Umbilical cord (tissue), 2 donors: Measurements from ENCODE around the gene FCRL6. TPM values are rescaled to one million over a fixed set of nuclear protein-coding genes. Genes with fewer than 3 reads are reported as not detected.

Source experiments
- DNase-seq: peaks from one replicate; pipeline ENCODE4 v3.0.0-alpha.2; 2015; ENCODE audit warnings: low spot score
- total RNA-seq: library from RNA; depleted of rRNA; stranded (reverse); fragments of >200 nt; gene quantifications from one replicate; pipeline ENCODE4 v1.2.3, GENCODE V29; 2014; ENCODE audit warnings: low replicate concordance; ENCODE audit not compliant: insufficient read depth

Gene FCRL6
- total RNA-seq, 1 donor from 2014 or later = 14.7 TPM

DNA sequence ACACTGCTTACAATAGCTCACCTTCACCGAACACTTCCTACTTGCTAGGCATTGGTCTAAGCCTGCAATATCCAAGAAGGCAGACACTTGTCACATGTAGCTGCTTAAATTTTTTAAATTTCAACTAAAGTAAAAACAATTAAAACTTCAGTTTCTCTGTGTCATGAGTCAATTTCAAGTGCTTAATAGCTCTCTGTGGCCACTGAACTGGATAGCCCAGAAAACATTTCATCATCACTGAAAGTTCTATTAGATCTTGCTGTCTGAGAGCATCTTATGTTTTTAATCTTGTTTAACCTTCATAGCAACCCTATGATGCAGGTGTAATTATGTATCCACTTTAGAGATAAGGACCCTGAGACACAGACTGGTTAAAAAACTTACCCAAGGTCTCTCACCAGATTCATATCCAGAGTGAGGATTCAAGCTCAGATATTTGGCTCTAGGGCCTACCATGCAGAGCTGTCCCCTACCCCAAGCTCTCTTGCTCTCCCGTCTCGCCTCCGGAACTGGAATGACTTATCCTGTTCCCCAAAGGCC lies 2.6 kb upstream of the FCRL6 start:
- DNase-seq = no peak

DNA sequence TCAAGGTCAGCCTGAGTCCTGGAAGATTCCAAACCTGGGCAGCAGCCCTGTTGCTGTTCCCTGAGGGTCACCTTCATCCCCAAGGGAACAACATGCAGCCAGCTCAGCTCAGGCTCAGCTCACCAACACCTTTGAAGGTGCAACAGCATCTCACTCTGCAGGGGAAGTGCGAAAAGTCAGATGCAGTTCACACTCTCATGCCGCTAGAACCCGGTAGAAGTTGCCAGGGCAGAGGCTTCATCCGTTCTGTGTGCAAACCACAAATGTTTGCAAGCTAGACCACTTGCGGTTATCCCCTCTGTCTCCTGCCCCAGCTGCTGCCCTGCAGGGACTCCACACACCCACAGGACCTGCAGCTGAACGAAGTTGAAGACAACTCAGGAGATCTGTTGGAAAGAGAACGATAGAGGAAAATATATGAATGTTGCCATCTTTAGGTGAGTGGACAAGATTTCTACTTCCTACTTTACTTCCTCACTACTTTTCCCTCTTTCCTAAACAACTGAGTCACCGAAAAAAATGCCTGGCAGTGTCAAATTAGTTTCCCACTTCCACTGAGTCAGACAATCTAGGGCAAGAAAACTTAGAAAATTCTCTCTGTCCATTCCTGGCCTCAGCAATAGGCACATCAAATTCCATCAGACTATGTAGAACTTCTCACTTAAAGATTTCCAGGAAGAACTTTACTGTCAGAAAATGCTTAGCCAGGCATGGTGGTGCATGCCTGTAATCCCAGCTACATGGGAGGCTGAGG lies 1.8 kb upstream of the FCRL6 start:
- no peak for DNase-seq

GRCh38 chr1:159803956-159804689 lies 2.0 kb downstream of the FCRL6 start:
- DNase-seq = no peak

DNA sequence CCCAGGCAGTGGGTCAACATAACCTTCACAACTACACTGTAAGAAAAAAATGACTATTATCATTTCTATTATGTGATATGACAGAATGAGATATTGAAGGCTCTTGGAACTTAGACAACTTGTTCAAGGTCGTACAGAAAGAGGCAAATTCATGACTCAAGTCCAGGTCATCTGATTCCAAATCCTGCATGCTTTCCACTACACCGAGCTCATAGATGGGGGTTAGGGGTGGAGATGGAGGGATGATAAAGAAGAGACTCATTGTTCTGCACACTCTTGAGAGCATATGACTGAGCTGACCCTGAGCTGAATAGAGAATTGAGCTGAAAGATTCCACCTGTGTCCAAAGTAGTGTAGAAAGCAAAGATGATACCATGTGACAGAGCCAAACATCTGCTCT lies 2.8 kb downstream of the FCRL6 start:
- no peak for DNase-seq

DNA sequence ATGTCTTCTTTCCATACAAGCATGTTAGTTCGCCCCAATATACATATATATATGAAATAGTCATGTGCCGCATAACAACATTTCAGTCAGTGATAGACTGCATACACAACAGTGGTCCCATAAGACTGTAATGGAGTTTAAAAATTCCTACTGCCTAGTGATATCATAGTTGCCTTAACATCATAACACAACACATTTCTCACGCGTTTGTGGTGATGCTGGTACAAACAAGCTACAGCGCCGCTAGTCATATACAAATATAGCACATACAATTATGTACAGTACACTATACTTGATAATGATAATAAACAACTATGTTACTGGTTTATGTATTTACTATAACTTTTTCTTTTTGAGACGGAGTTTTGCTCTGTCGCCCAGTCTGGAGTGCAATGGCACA lies 13.8 kb downstream of the FCRL6 start:
- DNase-seq = no peak

- no peak for DNase-seq
Measured at GRCh38 chr1:159817276-159818041, 15.3 kb downstream of the FCRL6 start.

DNA sequence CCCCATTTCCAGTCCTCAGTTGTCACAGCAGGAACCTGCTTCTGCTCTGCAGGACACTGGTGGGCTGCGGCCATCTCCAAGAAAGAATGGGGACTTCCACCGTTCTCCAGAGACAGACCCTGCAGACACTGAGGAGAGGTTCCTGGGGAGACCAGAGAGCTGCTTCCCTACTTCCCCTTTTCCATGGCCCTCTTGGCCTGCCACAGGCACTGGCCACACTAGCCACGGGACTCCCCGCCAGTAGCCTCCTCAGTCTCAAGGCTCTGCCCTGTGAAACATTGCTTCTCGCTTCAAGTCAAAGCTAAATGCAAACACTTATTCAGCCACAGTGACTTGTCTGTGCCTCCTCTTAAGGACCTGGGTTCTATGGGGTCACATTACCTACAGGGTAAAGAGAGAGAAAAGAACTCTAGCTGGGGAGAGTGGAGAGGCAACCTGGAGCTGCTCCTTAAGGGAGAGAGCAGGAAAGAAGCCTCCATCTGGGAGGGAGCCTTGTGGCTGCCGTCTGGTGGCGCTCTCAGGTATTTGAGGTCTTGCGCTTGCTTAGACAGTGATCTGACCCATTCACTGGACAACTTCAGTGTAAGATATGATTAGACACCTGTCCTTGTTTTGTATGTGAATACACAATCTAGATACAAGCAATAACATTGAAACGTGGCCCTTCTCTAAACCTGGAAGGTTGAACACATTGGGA lies 19.2 kb downstream of the FCRL6 start:
- DNase-seq = peak; percentile 56

DNA sequence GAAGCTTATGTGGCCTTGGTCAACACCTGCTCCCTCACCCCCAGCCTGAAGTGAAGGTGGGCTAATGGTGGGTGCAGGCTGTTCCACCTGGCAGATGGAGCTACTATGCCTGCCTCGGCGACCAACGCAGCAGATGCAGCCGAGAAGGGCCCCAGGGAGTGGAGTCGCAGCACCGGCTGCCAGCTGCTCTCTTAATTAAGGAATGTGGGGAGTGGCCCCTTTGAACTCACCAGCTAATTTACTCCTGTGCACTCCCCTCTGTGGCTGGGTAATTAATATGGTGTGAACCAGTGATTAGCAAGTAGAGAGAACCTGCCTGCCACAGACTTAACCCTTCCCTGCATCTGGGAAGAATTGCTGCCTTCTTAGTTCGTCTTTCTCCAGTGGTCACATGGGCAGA lies 21.2 kb downstream of the FCRL6 start:
- no peak for DNase-seq

GRCh38 chr1:159825564-159825963 lies 23.4 kb downstream of the FCRL6 start:
- DNase-seq = peak; percentile 54

DNA sequence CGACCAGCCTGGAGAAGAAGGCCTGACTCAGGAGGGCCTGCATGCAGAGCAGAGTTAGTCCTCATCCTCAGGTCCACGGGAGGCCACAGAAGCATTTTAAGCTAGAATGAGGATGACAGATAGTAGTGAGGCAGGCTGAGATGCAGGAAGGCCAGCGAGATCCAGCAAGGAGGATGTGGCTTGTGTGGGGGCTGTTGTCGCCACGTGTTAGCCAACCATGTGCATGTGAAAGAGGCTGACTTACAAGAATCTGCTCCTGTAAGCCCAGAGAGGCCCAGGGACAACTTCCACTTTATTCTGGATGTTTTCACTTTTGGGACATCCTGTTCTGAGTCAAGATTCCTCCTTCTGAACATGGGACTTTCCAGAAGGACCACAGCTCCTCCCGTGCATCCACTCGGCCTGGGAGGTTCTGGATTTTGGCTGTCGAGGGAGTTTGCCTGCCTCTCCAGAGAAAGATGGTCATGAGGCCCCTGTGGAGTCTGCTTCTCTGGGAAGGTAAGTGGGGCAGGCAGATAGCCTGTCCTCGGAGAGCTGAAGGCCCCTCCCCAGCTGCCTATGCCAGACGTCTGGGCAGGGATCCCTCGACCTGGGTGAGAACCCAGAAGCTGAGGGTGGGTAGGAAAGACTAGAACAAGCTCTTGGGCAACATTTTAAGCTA lies 24.4 kb downstream of the FCRL6 start, which contains the start of gene SLAMF8:
TSS of gene SLAMF8 (plus strand) at position 433 of the 661 bp plus-strand sequence. CDS start at position 459, 26 bp downstream.
- no peak for DNase-seq

GRCh38 chr1:159827102-159827490 lies 24.9 kb downstream of the FCRL6 start:
- no peak for DNase-seq

DNA sequence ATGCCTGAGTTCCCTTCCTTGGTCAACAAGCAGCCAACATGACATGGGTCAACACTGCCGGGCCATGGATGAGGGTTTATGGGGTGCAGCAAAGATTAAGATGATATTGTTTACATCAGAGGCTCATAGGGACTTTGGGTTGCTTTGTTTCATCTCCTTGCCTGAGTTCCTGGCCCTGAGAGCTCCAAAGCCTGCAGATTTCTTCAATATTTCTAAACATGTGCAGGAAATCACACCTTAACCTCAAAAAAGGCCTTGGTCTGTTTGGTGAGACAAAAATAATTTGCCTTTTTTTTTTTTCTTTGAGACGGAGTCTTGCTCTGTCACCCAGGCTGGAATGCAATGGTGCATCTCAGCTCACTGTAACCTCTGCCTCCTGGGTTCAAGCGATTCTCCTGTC lies 25.4 kb downstream of the FCRL6 start:
- DNase-seq = no peak

- no peak for DNase-seq
Measured at GRCh38 chr1:159828176-159828575, 26.0 kb downstream of the FCRL6 start.

- DNase-seq = no peak
Measured at GRCh38 chr1:159828581-159829272, 26.6 kb downstream of the FCRL6 start.

DNA sequence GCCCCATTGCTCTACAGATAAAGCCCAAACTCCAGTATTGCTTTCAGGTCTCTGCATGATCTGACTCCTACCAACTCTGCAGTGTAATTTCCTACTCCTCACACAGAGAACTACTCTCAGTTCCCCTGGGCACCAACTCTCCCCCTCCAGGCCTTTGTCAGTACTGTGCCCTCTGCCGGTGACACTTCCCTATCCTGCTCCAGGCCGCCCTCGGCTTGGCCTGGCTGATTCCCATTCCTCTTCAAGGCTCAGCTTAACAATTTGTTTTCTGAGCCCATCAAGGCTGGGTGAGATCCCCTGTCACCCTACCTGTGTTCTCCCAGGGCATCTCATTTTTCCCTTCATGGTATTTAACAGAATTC lies 27.1 kb downstream of the FCRL6 start:
- no peak for DNase-seq

GRCh38 chr1:159829822-159830465 lies 27.8 kb downstream of the FCRL6 start:
- DNase-seq = peak; percentile 63

DNA sequence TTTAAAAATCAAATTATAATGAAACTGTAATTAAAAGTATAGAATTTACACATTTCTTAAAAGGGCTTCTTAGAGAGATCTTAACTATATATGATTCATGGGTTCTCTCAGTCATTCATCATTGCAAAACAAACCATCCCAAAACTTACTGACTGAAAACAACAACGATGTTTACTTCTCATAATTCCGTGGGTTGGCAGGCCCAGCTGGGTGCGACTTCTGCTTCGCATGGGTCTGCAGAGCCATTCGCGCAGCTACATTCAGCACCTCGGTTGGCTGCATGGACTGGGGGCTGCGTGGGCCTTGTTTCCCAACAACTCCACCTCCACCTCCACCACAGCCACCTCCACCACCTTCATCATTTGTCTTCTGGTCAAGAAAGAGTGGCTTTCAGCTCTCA lies 28.6 kb downstream of the FCRL6 start:
- DNase-seq = no peak

DNA sequence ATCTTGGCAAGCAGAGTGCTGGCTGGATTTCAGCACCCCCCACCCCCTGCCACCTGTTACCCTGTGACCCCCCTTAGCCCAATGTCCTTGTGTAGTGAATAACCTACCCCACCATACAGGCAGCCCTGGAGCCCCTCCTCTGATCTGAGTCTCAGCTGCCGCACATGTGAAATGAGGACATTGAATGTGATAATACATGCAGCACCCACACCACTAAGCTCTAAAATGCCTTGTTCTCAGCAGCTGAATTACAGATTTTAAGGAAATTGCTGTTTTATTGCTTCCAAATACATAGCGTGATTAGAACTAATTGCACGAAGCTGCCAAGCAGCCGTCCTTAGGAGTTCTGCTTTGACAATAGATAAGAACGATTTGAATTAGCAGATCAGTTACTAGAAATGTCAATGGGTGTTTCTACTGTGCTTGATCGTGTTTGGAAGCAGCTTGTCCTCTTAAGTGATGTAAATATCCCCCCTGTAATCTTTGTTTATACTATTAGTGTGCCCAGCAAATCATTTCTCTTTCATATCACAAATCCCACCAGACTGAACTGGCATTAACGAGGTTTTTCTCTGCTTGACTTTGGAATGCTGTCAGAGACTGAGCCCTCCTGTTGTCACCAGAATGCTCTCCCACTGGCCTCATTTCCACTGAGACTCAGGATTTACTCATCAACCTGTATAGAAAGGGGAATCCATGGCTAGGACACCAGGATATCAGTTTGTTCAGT lies 29.4 kb downstream of the FCRL6 start:
- peak; percentile 33 for DNase-seq

DNA sequence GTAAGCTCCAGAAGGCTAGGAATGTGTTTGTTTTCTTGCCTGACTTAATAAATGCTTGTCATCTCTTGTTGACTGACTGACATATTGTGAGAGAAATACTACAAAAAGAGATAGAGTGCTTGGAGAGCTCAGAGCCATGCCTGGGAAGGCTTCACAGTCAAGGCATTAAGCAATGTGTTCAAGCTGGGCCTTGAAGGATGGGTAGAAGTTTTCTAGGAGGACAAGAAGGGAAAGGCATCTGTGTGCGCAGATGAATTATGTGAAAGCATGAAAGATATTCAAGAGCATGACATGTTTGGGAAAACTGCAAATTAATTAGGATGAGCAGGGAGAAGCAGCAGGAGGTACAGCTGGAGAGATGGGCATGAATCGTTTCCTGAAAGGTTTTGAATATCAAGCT lies 30.1 kb downstream of the FCRL6 start:
- DNase-seq = no peak
